Gastroesophageal sphincter (tissue), 4 donors: ENCODE measurements around the gene LHFPL2. TPM values are rescaled to one million over a fixed set of nuclear protein-coding genes. Genes with fewer than 3 reads are reported as not detected.
A peak's percentile ranks its signal among the peaks of the same experiment; 100 is the strongest.

ENCODE experiments used
- ATAC-seq: fragments of 150-250 bp; one replicate; pipeline ENCODE4 v1.9.1; 2016; ENCODE audit warnings: mild to moderate bottlenecking, moderate library complexity
- H3K27ac ChIP-seq, 4 donors: fragments of 200-600 bp; sonication (generic) in 3 of 4; 1 replicate in 3 of 4; 2 replicates in 1 of 4; pipeline ENCODE4 v1.5.1; 2016 to 2019
- H3K27me3 ChIP-seq: fragments of 200-600 bp; sonication (generic); one replicate; pipeline ENCODE4 v1.5.1; 2019
- H3K36me3 ChIP-seq, 2 donors: fragments of 200-600 bp; sonication (generic); one replicate each; pipeline ENCODE4 v1.5.1; 2019; ENCODE audit warnings: control low read depth in 1 of 2
- H3K4me1 ChIP-seq, 3 donors: fragments of 200-600 bp; sonication (generic); 1 replicate in 2 of 3; 2 replicates in 1 of 3; pipeline ENCODE4 v1.5.1; 2016 to 2019; ENCODE audit warnings: control low read depth in 2 of 3
- H3K4me3 ChIP-seq, 2 donors: fragments of 200-600 bp; sonication (generic); one replicate each; pipeline ENCODE4 v1.5.1; 2019; ENCODE audit warnings: mild to moderate bottlenecking in 1 of 2, moderate library complexity in 1 of 2
- H3K9me3 ChIP-seq, 3 donors: fragments of 200-600 bp; sonication (generic); one replicate each; pipeline ENCODE4 v1.5.1; 2017 to 2019; ENCODE audit warnings: control low read depth in 2 of 3
- CTCF ChIP-seq, 4 experiments: fragments of 200-600 bp in 2 of 4; fragments of 450-650 bp in 2 of 4; sonication (generic) in 1 of 4; IDR thresholded peaks; one replicate each; pipeline ENCODE4 v1.5.1; 2017 to 2019; ENCODE audit warnings: antibody characterized with exemption in 4 of 4, mild to moderate bottlenecking in 2 of 4, moderate library complexity in 2 of 4
- EP300 ChIP-seq: sonication (generic); formaldehyde crosslinking; IDR thresholded peaks from one replicate; pipeline ENCODE4 v1.6.1; 2017; ENCODE audit warnings: antibody characterized with exemption, mild to moderate bottlenecking
- POLR2A ChIP-seq, 2 donors: fragments of 450-650 bp; IDR thresholded peaks; one replicate each; pipeline ENCODE4 v1.6.1; 2017; ENCODE audit warnings: antibody characterized with exemption in 2 of 2, mild to moderate bottlenecking in 2 of 2, moderate library complexity in 1 of 2
- POLR2AphosphoS5 ChIP-seq: sonication (generic); formaldehyde crosslinking; IDR thresholded peaks from one replicate; pipeline ENCODE4 v1.6.1; 2017; ENCODE audit warnings: antibody characterized with exemption
- WGBS, 2 donors: methylation state at CpG; one replicate each; pipeline ENCODE4 v1.1.5; 2018; ENCODE audit warnings: low coverage in 1 of 2; 5-methylcytosine and 5-hydroxymethylcytosine counted together
- total RNA-seq, 4 donors: library from RNA; depleted of rRNA; stranded (reverse); fragments of >200 nt; gene quantifications; one replicate each; pipeline ENCODE4 v1.1.0, GENCODE V29; 2016

The LHFPL2 gene
- total RNA-seq, 4 donors from 2014 or later, result 14.9 to 44.2 (median 39.3) TPM

DNA sequence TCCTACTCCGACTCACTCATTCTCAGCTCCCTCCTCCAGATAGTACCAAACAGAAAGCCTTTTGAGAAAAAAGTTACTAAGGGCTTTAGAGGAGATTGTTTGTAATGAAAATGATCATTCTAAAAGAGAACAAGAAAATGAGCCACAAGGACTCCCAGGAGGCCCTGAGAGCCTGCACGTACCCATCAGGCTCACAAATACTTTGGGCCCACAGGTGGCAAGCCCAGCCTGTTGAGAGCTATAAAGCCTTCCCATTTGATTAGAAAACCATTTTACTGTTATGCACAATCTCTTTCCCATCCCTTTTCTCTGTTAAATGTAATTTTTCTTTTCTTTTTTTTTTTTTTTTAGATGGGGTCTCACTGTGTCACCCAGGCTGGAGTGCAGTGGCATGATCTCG, 136.1 kb downstream of the LHFPL2 start:
- TF ChIP-seq POLR2A (IDR thresholded peaks at IDR 0.05), result no peak
- TF ChIP-seq POLR2AphosphoS5, result no peak
- TF ChIP-seq CTCF (IDR thresholded peaks at IDR 0.05), result no peak
- no peak for TF ChIP-seq EP300
- peak overlapping the region in 2 of 4 donors; percentile 81 to 85 for H3K27ac ChIP-seq
- no peaks in the 10 kb centered on the region for H3K27me3 ChIP-seq
- no peak for ATAC-seq
- 74 to 100% methylated on average over 1 to 3 of the region's 3 CpGs for WGBS, 2 donors
- no peak overlapping the region for H3K4me3 ChIP-seq
- no peaks in the 10 kb centered on the region for H3K9me3 ChIP-seq
- no peaks in the 10 kb centered on the region for H3K36me3 ChIP-seq
- peaks cover 0 to 47% (median 22%) of the 10 kb centered on the region in 3 donors for H3K4me1 ChIP-seq

DNA sequence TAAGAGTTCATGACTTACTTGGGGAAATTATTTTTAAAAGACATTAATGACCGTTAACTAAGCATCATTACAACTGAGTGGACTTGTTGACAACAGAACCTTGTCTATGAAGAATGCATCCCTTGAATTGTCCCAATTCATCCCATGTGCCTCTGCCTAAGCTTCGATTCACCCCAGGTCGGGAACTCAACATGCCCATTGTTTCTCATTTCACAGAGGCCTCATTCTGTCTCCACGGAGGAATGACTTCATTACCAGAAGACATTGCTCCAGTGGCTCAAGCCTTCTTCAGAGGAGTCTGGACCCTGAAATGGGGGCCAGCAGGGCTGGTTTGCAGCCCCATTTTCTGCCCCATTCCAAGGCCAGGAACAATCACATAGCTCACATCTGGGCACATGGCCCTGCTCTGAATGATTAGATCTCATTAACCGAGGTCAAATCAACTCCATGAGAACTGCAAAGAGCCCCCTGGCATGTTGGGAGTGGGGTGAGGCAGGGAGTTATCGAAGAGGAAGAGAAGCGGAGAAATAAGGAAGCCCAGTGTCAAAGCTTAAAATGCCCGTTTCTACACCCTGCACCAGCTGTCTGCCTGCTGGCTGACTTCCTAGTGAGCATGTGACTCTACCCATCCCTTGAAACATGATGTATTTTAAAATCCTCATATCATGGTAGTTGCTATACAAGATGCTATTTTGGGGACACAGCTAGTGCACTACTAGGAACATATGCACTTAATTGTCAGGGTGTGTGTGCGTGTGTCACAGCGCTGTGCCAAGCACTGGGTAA, 137.3 kb downstream of the LHFPL2 start:
- WGBS, 2 donors, result 55 to 71% methylated on average over 7 to 10 of the region's 10 CpGs
- no peak for ATAC-seq
- H3K27me3 ChIP-seq, result no peaks in the 10 kb centered on the region
- TF ChIP-seq POLR2AphosphoS5 (no peak), CTCF (IDR thresholded peaks at IDR 0.05) (no peak)
- H3K9me3 ChIP-seq, result no peaks in the 10 kb centered on the region
- peaks cover 0 to 58% (median 30%) of the 10 kb centered on the region in 3 donors for H3K4me1 ChIP-seq
- no peaks in the 10 kb centered on the region for H3K36me3 ChIP-seq
- H3K4me3 ChIP-seq, result no peak overlapping the region
- H3K27ac ChIP-seq, result peak overlapping the region in 3 of 4 donors; percentile 81 to 85 (median 85)

DNA sequence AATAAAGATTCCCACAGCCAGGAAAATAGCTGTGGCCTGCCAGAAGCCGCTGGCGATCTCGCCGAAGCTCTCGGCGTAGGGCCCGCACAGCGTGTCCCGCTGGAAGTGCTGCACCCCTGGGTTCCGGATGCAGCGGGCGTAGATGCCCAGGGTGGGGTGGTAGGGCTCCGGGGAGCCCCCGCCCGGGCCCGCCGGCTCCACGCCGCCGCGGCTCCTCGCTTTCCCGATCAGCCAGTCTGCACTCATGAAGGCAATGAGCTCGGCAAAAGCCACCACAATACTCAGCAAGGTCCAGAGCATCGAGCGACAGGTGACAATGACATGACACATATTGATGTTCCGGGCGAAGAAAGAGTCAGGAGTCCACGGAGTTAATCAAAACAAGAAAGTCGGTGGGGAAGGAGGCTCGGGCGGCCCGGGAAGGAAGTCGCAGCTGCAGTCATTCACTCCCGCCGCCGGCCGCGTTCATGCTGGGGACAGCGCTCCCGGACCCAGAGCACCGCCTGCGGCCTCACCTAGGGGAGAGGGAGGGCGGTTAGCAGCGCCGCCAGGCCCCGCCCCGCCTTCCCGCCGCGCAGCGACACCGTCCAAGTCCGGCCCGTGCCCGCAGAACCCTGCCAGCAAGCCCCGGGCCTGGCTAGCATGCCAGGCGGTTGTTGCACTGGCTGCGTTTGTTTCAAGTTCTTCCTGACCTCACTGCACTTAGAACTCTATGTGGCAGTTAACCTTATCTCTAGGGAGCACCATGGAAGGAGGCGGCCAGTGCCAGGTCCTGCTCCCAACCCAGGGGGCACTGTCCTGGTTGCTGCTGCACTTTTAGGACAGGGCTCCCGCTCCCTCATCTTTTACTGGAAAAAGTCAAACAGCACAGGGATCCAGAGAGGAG, 138.4 kb downstream of the LHFPL2 start:
- H3K4me1 ChIP-seq, result peaks cover 10 to 70% (median 41%) of the 10 kb centered on the region in 3 donors
- no peaks in the 10 kb centered on the region for H3K36me3 ChIP-seq
- no peaks in the 10 kb centered on the region for H3K27me3 ChIP-seq
- WGBS, 2 donors, result 16 to 31% methylated on average over 12 to 16 of the region's 61 CpGs
- no peaks in the 10 kb centered on the region for H3K9me3 ChIP-seq
- TF ChIP-seq POLR2A (IDR thresholded peaks at IDR 0.05), result peak; percentile 38 to 39
- TF ChIP-seq CTCF (IDR thresholded peaks at IDR 0.05), result peak in 3 of 4 experiments; percentile 14 to 38 (median 26)
- peak; percentile 61 for TF ChIP-seq POLR2AphosphoS5
- no peak for TF ChIP-seq EP300
- H3K27ac ChIP-seq, result peak overlapping the region; percentile 52 to 85 (median 83)
- H3K4me3 ChIP-seq, result peak overlapping the region; percentile 39 to 58
- peak; percentile 86 for ATAC-seq

- Histone ChIP-seq H3K36me3 (no peaks in the 10 kb centered on the region), H3K4me3 (peak overlapping the region; percentile 39 to 58), H3K27ac (peak overlapping the region; percentile 10 to 85 (median 83)), H3K27me3 (no peaks in the 10 kb centered on the region), H3K9me3 (no peaks in the 10 kb centered on the region), H3K4me1 (peaks cover 14 to 78% (median 45%) of the 10 kb centered on the region in 3 donors)
- no peak for ATAC-seq
- WGBS, 2 donors, result 49 to 62% methylated on average over 9 to 18 of the region's 18 CpGs
- no peak for TF ChIP-seq CTCF (IDR thresholded peaks at IDR 0.05)
- TF ChIP-seq POLR2A (IDR thresholded peaks at IDR 0.05), result no peak
- TF ChIP-seq POLR2AphosphoS5, result no peak
- TF ChIP-seq EP300, result no peak
Measured at GRCh38 chr5:78509145-78509865, 139.3 kb downstream of the LHFPL2 start.
